ENCODE data around the gene RAMP3. TPM values are rescaled to one million over a fixed set of nuclear protein-coding genes. Genes with fewer than 3 reads are reported as not detected.
A peak's percentile ranks its signal among the peaks of the same experiment; 100 is the strongest.
"Not testable (repeated sequence)": the region's sequence is repeated elsewhere in the genome, so short reads cannot be mapped to it uniquely, and the experiment has no call there.

The RAMP3 gene
- total RNA-seq, result 3.5 TPM

DNA sequence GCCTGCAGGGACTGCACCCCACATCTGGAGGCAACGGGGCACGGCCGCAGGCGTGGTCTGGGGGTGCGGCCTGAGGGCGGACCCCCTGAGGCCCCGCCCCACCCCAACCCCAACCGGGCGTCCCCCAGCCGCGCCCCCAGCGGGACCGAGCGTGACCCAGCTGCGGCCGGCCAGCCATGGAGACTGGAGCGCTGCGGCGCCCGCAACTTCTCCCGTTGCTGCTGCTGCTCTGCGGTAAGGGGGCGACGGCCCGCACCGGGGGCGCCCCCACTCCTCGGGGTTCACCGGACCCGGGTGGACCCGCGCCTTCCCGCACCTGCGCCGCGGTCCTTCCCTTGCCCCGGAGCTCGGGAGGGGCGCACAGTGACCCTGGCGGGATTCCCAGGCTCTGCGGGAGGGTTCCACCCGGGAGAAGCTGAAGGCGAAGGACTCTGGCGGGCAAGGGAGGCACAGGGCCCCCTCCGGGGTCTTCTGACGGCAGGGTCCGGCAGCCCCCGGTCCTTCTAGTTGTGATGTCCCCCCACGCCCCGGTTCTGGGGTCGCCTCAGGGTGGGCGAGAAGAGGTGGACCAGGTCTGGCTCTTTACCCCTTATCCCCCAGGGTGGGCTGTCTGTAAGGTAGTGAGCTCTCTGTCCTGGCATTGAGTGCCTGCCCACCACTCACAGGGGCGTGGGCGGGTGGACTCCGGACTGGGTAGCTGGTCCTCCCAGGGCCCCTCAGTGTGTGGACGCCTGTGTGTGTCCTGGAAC, at the start of gene RAMP3:
RAMP3 (plus strand) TSS at position 139 of the 749 bp plus-strand sequence; CDS start at position 177, 38 bp downstream.
- no peak for DNase-seq

DNA sequence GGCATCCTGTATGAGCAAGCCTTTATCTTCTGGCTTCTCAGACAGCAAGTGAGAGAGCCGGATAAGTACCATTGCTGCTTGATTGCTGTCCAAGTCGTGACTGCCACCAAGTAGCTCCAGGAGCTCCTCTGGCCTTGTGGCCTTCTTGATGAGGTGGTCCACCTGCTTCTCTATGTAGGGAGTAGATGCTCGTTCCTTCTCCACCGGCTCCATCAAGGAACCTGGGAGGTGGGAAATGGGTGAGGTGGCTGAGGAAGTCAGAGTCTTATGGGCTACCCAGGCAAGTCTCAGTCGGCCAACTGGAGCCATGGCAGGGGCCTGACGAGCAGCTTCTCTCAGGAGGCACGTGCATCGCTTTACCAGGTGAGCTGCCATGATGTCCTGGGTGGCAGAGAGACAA, 48.7 kb upstream of the RAMP3 start:
- DNase-seq, result no peak

DNA sequence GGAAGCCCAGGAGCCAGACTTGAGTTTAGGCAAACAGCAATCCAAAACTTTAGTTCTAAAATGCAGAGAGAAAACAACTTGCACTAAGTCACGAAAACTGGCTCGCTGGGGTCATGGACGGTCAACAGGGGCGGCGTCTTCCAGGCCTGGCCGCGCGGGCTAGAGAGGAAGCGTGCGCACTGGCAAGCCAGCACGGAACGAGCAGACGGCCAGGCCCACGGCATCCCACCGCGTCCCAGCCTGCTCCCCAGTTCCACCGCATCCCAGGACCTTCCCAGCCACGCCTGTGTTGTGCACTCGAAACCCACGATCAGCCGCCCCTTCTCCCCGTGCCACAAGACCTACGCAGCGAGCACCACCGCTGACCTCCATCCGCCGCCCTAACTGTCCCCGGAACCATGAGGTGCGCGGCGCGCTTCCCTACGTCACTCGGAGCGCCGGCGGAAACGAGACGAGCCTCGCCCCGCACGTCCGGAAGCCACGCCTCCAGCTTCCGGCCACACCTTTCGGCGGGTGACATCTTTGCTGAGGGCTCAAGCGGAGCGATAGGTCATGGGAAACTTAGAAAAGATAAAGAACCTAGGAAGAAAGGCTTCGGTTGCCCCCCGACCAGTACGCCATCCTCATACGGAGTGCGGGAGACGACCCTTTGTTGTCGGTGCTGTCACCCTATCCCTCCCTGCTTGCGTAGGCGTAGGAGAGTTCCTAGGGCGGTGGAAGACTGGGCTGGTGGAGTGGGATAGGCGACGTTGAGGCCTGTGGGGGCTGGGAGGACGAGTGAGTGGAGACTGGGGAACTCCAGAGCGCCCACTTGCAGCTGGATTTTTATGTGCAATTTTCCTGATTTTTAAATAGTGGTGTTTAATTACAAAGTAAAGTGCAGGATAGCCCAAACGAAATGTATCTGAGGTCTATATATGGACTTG, 46.0 kb upstream of the RAMP3 start, which contains the start of gene TBRG4:
TBRG4 (minus strand) TSS at position 400 of the 926 bp plus-strand sequence. CDS start 2,460 bp downstream, outside the sequence.
- DNase-seq, result peak; percentile 95

GRCh38 chr7:45112648-45113047, 44.9 kb upstream of the RAMP3 start:
- DNase-seq, result no peak

- not testable (repeated sequence) for DNase-seq
Measured at GRCh38 chr7:45114257-45114656, 43.3 kb upstream of the RAMP3 start.

GRCh38 chr7:45114926-45115325, 42.7 kb upstream of the RAMP3 start:
- DNase-seq, result no peak

DNA sequence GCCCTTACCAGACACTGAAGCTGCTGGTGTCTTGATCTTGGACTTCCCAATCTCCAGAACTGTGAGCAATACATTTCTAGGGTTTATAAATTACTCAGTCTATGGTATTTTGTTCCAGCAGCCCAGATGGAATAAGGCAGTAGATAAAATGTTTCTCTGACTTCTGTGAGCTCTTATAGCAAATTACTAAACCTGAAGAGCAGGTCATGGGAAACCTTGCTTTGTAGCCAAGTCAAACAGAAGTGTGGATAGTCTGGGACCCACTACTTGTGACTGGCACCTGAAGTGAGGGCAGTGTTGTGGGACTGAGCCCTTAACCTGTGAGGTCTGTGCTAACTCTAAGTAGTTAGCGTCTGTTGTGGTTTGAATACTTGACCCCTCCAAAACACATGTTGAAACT, 41.5 kb upstream of the RAMP3 start:
- no peak for DNase-seq

DNA sequence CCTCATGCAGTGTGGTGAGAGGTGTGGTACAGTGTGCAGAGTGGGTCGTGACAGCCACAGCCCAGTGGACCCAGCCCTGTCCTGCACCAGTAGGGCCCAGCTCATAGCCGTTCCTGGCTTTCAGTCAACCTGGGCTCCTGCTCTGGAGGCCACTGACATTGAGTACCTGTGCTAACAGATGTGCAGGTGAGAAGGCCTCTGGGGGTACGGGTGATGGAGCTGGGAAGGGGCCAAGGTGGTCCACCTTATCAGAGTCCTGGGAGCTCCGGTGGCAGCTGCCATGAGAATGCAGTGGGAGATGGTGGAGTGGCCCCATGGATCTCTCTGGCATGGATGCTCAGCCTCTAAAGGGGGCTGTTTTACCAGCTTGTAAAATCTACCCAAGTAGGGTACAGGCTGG, 40.0 kb upstream of the RAMP3 start:
- no peak for DNase-seq

DNA sequence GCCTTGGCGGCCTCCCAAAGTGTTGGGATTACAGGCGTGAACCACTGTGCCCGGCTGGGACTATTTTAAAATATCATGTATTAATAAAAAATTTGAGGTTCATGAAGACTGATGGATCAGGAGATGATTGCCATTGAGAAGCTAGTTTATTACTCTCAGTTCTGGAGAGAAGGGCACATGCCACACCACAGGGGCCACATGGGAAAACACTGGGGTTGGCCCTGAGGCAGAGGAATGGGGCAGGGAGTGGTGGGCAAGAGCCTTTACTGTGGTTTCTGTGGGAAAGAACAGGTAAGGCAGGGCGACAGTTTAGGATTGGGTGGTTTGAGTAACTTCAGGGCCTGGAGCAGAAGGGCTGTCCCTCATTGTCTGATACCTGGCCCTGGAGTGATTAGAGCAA, 39.3 kb upstream of the RAMP3 start:
- no peak for DNase-seq

- DNase-seq, result no peak
Measured at GRCh38 chr7:45118889-45119331, 38.7 kb upstream of the RAMP3 start.

- no peak for DNase-seq
Measured at GRCh38 chr7:45119550-45119949, 38.0 kb upstream of the RAMP3 start.

GRCh38 chr7:45122975-45123860, 34.4 kb upstream of the RAMP3 start:
- DNase-seq, result no peak

- DNase-seq, result no peak
Measured at GRCh38 chr7:45123913-45124710, 33.5 kb upstream of the RAMP3 start.

DNA sequence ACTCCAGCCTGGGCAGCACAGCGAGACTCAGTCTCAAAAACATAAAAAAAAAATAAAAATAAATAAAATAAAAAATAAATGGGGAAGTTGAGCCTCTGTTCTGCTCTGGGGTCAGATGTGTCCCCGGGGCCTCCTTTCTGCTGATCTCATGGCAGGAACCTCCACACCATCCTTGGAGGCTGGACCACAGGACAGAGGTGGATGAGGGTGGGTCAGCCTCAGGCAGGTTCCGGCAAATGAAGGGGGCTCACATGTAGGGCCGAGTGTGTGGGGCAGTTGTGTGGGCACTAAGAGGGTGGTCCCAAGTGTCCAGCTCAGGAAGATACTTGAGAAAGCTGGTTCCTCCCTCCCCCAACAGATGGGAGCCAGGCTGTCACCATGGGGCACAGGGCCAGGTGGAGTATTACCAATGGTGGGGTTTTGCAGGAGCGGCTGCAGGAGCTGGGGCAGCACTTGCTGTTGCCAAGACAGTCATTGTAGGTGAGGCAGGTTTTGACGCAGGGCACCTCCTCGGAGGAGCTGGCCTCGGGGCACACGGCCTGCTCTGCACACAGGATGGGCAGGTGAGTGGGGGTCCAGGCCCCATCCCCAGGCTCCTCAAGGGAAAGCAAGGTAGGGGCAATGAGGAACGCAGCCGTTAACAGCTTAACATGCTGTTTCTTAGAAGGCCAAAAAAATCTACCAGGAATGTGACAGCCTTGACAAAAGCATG, 32.2 kb upstream of the RAMP3 start:
- DNase-seq, result no peak

- DNase-seq, result no peak
Measured at GRCh38 chr7:45126201-45126600, 31.4 kb upstream of the RAMP3 start.

- no peak for DNase-seq
Measured at GRCh38 chr7:45126920-45127319, 30.7 kb upstream of the RAMP3 start.

GRCh38 chr7:45129181-45129800, 28.3 kb upstream of the RAMP3 start:
- DNase-seq, result no peak

DNA sequence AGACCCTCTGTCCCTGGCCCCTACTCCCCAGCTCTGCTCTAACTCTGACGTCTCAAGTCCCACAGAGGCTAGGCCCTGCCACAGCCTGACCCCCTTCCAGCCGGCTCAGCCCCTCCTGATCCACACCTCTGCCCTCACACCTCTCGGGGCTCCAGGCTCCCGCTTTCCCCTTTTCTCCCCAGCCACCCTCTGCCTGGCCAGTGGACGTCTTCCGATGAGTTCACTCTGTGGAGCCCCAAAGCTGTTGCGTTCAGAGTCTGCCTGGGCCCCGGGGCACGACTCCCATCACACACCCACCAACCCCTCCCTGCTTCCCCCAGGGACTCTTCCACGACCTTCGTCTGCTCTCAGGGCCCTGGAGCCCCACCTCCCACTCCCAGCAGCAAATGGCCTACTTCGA, 27.7 kb upstream of the RAMP3 start:
- DNase-seq, result no peak

DNA sequence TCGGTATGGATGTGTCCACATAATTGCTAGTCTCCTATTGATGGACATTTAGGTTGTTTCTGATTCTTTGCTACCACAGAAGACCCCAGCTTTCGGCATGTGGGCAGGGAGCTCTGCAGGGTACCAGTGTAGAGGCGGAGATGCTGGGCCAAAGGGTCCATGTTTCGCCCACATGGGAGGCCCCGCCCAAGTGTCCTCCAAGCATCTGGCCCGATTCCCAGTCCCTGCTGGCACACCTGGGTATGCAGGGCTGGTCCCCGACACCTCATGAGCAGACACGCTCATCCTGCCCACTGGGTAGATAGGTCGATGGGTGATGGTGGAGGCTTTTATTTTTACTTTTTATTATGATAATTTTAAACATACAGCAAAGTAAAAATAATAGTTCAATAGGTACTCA, 26.7 kb upstream of the RAMP3 start:
- DNase-seq, result no peak

- DNase-seq, result no peak
Measured at GRCh38 chr7:45131891-45132290, 25.7 kb upstream of the RAMP3 start.

Data from skin of body (tissue), 2 donors.